DMS 273 (cell line): ENCODE results near the gene BMERB1.

Experiments
- DNase-seq: peaks from one replicate; lab custom pipeline; 2025; ENCODE audit not compliant: unreplicated experiment; lab: John Stamatoyannopoulos, UW

Gene BMERB1

DNA sequence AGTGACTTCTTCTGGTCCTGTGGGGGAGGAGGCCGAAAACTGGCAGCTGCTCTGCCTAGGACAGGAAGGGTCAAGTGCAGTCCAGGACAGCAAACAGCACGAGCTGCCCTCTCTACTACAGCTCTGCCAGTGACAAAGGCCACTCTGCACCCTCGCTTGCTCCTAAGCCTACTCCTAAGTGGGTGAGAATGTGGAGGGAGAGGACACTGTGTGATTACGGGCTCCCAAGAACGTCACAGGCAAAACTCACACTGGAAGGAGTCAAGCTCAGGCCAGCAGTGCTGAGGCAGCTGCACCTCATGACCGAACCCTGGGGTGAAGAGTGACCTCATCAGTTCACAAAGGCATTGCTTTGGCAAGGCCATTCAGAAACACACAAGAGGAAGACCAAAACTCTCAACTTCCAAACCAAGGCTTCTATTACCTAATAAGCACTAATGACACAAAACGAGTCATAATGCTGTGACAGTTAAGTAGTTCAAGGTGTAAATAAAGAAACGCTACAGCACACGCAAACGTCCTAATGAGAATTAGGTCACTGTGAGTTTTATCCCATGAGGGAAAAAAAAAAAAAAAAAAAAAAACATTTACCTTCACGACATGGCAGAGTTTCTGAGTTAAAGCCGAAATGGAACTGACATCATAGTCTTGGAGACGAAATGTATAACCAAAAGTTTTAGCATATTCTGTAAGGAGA lies 173.5 kb downstream of the BMERB1 start:
- no peak for DNase-seq

DNA sequence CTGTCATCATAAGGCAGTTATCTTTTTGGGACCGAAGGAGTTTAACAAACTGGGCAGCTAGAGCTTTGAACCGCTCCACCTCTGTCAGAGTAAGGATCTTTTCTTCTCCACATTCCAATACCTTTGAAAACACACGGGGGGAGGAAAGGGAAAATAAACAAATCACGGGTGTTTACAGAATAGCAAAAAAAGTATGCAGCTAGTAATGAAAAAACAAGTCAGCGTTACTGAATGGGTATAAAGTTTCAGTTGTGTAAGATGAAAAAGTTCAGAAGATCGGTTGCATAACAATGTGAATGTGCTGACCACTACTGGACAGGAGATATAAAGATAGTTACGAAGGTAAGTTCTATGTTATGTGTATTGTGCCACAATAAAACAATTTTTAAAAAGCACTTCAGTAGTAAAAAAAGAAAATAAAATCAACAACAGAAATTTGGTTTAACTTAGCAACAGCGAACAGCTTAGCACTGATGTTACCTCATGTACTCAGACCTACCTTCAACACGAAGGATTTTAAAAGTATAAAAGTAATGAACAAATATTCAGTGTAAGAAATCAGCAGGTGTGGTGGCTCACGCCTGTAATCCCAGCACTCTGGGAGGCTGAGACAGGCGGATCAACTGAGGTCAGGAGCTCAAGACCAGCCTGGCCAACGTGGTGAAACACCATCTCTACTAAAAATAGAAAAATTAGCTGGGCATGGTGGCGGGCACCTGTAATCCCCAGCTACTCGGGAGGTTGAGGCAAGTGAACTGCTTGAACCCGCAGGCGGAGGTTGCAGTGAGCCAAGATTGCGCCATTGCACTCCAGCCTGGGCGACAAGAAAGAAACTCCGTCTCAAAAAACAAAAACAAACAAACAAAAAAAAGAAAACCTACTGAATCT lies 174.3 kb downstream of the BMERB1 start:
- no peak for DNase-seq

DNA sequence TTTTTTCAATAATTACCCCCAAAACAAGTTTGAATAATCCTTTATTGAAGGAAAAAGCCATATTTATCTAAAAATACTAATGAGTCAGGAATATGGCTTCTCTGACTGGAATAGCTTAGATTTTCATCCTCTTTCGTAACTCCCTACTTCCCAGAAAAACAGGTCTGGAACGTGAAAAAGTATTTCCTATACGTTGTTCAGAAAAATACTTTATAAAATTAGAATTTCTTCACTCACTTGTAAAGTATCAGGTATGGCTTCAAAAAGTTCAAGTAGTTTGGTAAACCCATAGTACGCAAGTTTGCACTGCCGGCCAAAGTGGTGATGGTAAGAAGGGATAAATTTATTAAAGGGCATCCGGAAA lies 174.9 kb downstream of the BMERB1 start:
- DNase-seq: no peak

DNA sequence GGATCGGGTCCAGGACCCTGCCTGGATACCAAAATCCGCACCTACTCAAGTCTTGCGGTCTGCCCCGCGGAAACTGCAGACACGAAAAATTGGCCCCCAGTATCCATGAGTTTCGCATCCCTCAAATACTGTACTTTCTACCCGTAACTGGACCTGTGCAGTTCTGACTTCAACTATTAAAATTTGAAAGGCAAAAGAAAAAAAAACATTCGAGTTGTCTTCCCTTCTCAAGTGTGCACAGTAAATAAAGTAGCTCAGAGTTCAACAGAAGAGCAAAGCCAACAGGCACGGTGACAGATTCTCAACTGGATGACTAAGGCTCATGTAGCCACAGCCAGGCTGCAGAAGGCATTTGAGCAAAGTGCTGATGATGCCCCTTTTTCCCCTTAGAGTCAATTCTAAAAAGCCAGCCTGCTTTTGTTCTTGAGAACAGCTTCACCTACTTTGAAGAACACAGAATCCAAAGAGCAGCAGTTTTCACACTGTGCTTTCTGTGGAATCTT lies 176.0 kb downstream of the BMERB1 start:
- DNase-seq: no peak

DNA sequence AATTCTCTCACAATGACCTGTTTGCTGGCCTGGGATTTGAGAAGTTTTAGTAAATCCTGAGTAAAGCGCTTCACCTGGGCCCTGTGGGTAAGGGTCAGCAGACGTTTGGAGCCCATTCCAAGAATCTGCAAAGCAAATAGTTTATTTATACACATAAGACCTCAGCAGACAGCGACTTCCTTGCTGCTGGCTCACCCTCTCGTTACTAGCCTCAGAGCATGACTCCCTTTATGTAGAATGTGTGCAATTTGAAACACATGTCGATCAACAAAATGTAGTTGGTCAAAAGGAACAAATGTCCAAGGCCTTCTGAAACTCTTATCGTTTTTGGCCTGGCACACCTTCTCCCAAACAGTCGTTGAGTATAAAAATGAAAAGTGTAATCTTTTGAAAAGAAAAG lies 177.2 kb downstream of the BMERB1 start:
- no peak for DNase-seq

DNA sequence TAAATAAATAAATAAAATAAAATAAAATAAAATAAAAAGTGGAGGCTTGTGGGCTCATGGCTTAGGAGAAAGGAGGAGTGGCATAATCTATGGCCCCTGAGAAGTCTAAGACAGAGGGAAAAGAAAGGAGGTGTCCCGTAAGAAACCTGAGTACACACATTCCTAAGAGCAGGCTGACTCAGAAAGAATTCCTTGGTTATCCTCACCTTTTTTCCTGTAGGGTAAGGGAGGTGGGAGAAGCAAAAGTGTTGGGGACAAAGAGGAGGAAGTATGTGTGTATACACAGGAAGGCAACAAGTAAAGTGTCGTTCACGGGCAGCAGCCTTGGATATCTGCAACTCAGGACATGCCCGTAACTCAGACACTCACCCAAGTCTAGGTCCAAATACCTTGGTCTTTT lies 179.3 kb downstream of the BMERB1 start:
- no peak for DNase-seq

DNA sequence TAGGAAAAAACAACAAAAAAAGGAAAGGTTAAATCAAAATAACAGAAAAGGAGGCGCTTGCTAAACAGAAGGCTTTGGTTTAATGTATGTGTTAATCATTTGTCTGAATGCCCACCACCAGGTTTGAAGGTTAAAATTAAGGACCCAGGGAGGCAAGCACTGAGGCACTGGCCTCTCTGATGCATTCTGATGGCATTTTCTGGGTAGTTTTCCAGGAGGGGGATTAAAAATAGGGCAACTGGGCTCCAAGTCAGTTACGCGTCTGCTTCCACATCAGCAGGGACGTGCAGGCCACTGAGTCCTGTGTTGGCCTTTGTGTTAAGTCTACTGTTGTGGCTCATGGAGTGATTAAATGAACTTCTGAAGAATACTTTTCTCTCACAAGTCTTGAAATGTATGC lies 181.6 kb downstream of the BMERB1 start:
- DNase-seq: no peak

DNA sequence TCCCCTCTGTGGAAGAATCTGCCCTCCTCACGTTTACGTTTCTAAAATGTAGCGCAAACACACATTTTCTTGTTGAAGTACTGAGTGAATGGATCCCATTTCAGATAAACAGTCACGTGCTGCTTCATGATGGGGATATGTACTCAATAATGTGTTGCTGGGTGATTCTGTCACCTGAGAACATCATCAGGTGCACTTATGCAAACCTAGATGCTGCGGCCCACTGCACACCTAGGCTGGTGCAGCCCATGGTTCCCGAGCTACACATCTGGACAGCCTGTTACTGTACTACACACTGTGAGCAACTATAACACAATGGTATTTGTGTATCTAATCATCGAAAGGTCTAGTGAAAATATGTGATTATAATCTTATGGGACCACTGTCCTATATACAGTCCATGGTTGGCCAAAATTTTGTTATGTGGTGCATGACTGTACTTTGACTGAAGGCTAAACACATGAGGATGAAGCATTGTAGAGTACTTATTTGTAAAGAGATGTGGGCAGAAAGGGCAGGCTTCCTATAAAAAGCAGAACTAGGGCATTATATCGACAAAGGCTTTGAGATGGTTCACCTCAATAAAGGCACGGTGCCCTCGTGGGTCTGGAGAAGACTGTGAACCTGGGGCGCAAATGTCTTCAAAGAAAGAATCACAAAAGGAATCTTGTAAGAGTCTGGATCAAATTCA lies 182.2 kb downstream of the BMERB1 start:
- no peak for DNase-seq

DNA sequence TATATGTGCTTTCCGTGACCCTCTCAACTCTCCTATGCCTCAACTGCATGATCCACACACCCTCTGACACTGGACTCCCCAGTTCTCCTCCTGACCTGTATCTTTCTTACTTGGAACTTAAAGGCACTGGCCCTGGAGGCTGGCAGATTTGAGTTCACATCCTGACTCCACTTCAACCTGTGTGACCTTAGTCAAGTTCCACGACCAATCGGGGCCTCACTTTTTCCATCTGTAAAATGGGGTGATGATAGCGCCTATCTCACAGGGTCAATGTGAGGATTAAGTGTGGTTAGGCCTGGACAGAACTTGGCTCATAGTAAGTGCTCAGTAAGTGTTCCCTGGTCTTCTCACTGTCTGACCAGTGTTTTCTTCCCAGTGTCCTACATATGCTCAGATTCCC lies 183.5 kb downstream of the BMERB1 start:
- DNase-seq: no peak

DNA sequence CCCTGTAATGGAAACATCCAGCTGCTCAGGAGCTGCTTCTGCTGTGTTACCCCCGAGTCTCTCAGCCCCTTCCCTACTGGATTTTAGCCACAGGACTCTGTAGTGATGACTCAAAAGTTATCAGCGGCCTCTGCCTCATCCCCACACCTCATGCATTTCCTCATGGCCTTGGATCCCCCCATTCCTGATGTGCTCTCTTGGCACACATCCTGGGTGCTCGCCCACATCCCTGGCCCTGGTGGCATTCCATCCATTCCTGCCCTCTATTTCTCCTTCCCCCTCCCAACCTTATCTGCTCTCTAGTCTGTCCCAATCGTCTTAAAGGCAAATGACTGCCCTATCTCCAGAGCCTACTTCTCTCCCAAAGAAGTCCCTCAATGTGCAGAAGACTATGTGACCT lies 184.0 kb downstream of the BMERB1 start:
- no peak for DNase-seq

DNA sequence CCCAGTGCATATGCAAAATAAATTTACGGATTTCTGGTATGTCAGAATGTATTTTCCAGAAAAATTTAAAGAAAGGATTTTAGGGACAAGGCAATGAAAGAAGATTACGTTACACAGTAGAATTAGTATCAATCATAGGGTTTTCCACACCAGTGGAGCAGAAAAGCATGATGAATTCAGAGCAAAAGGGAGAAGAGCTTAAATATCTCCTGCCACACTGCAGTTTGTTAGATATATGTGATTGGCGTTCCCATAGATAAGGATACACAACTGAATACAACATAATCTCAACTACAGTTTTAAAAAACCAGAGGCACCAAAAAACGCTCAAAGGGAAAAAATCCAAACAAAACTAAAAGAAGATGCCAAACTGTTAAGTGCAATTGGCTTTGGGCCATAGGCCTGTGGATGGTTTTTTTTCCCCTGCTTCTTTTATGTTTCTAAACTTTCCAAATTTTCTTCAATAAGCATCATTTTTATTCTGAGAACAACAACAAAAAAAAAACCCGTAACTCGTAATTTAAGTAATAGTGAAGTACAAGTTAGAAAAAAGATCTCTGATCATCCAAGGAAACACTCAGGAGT lies 186.3 kb downstream of the BMERB1 start:
- no peak for DNase-seq

DNA sequence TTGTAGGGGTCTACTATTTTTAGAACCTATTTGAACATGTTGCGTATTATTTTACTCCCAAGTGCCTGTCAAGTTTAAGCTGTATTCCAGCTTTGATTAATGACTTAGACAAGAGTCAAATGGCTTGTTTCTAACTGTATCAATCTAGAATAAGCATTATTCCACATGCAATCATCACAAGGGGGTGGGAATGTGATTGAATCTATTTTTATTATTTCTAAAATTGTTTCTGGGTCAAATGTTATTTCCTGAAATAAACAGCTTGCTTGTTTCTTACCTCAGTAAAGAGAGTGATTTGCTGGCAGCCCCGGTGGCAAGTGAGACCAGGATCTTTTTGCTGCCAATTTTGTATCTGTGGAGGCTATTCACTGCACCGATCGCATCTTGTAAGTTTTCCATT lies 187.1 kb downstream of the BMERB1 start:
- DNase-seq: no peak

DNA sequence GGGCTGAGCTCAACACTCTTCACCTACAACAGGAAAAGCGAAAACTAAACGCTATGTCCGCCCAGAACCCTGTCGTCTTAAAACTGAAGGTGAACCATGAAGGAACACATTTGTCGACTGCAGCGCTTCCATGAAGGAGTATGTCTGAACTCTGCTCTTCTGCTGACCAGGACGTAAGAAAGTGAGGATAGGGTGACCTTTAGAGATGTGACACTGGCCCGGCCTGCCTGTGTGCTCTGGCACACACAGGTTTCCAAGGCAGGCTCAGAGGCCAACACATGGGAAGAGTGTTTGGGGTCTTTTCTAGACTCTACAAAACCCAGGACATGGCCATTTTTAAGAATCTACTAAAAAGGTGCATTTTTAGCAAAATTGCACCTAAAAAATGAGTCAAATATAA lies 187.5 kb downstream of the BMERB1 start:
- no peak for DNase-seq

DNA sequence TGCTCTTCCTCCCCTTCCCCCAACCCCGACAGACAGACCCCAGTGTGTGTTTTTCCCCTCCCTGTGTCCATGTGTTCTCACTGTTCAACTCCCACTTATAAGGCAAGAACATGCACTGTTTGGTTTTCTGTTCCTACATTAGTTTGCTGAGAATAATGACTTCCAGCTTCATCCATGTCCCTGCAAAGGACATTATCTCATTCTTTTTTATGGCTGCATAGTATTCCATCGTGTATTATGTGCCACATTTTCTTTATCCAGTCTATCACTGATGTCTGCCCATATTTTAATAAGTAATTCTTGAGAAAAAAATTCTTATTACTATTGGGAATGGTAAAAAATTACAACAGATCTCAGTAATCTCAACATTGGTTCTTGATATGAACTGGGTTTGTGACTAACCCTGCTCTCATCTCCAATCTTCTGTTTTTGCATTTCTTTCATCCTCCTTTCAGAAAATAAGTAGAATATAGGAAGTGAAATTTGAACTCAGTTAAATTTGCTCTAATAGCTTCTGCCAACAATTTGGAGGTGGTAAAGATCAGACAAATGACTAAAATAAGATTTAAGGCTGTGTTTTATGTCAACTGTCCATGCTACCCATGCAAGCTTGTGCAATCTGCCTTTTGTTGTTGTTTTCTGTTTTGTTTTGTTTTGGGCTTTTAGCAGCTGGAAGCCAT lies 197.5 kb downstream of the BMERB1 start:
- DNase-seq: no peak

DNA sequence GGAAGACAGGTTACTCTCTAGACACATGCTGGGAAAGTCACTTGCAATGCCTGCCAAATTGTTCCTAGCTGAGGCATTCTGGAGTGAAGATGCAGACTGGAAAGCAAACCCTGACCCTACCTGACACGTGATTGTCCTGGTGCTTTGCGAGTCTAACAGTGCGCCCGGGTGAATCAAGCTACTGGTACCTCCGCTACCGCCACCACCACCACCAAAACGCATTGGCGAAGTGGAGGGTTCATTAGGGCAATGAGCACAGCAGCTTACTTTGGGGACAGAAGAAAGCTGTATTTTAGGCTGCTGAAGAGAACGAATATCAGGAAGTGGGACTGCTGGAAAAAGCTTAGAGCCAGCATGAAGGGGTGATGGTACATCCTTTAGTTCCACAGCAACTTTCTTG lies 201.5 kb downstream of the BMERB1 start:
- no peak for DNase-seq

DNA sequence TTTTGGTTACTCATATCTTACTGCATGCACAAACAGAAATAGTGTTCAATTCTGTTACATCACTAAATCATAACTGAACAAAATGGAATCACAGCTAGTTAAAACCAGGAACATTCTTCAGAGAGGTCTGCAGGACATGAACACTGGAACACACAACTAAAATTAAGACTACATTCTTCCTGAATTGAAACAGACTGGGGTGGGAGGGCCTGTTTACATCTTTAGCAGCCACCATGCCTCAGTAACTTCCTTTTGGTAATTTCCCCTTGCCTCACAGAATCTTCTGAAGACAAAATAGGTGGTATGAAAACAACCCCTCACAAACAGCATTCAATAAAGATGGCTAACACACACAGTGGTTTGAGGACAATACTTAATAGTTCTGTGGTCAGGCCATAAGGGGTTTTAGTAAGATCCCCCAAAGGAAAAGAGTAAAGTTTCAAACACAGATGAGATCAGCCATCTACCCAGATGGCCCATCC lies 202.0 kb downstream of the BMERB1 start:
- DNase-seq: no peak
